ENCODE data around the gene CD83. TPM values are rescaled to one million over a fixed set of nuclear protein-coding genes. Genes with fewer than 3 reads are reported as not detected.

CD83 gene
- total and polyA plus RNA-seq, 2 of the 8 experiments (the other 6 are each of a cell fraction or from before 2014, with no cell fraction given) = 4.6 to 8.5 TPM

DNA sequence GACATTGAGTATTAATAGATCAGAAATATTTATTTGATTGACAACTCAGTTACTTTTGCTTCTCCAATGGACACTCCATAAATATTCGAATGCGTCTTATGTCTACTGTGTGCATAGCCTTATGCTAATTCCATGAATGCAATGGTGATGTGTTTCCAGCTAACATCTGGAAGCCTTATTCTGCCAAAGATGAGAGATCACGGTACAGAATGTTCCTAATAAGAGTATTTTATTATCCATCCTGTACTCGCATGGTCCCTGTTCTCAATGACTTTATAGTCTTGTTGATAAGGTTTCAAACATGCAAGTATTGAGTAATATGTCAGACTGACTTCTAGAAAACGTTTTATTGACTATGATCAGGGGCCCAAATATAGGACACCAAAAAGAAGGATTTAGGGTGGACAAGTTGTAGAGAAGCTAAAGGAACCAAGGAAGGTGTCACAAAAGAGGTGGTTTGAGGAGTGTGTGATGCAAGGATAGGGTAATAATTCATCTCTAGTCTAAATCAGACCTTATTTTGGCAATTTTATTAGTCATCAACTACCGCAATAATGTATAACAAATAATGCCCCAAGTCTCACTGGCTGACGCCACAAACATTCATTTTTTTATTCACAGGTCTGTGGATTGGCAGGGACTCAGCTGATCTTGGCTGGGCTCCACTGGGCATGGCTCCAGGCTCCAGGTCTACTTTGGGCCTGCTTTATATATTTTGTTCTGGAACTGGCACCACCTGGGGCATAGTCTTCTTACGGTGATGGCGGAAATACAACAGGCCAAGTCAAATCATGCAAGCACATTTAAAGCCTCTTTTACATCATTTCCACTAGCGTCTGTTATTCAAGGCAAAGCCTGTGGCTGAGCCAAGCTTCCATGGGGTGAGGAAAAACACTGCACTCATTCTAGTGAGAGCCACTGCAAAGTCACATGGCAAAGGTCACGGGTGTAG, 24.5 kb upstream of the CD83 start:
- Histone ChIP-seq H4K5ac (ENCODE audit: insufficient read length, low read depth, low read length) (no peak overlapping the region), H3K27me3 (replicated peaks in 1 of 4; ENCODE audit: control insufficient read depth in 3 of 4, extremely low read depth in 1 of 4, insufficient read depth in 3 of 4, low read length in 3 of 4) (no peaks in the 10 kb centered on the region), H3K9ac (replicated peaks in 1 of 4; ENCODE audit: extremely low read depth in 1 of 4, low read depth in 3 of 4, low read length in 3 of 4) (no peak overlapping the region), H3K56ac (replicated peaks; ENCODE audit: insufficient read length, low read depth, low read length) (no peak overlapping the region), H2AFZ (ENCODE audit: low read length) (no peak overlapping the region), H3K36me3 (ENCODE audit: control insufficient read depth in 2 of 4, insufficient read depth in 4 of 4, low read length in 3 of 4) (no peaks in the 10 kb centered on the region), H3K23me2 (ENCODE audit: low read depth, low read length) (no peaks in the 10 kb centered on the region), H2BK5ac (ENCODE audit: low read depth, low read length) (no peak overlapping the region), H4K91ac (replicated peaks; ENCODE audit: insufficient read length, low read length) (no peak overlapping the region), H3K18ac (ENCODE audit: extremely low read depth, low read length) (no peak overlapping the region), H3K27ac (ENCODE audit: low read depth, low read length) (no peak overlapping the region), H2AK5ac (ENCODE audit: low read depth, low read length) (no peak overlapping the region), H2BK12ac (ENCODE audit: low read depth, low read length) (no peak overlapping the region), H2BK20ac (ENCODE audit: low read length) (no peak overlapping the region), H3K4ac (replicated peaks; ENCODE audit: insufficient read length, low read depth, low read length) (no peak overlapping the region), H3K14ac (ENCODE audit: insufficient read length) (no peak overlapping the region), H3K79me2 (ENCODE audit: control insufficient read depth in 1 of 2, insufficient read depth in 2 of 2, low read length in 2 of 2) (no peaks in the 10 kb centered on the region), H3K4me1 (replicated peaks in 1 of 4; ENCODE audit: control insufficient read depth in 3 of 4, insufficient read depth in 4 of 4, low read length in 3 of 4) (peaks cover 0 to 4% (median 2%) of the 10 kb centered on the region in 4 experiments; a peak in 2 of 7 replicates), H3K23ac (ENCODE audit: insufficient read length) (no peak overlapping the region), H3K4me3 (ENCODE audit: extremely low read depth in 1 of 4, insufficient read depth in 2 of 4, low read depth in 3 of 4, low read length in 4 of 4) (no peak overlapping the region), H3K4me2 (ENCODE audit: insufficient read depth in 1 of 2, low read depth in 2 of 2, low read length in 2 of 2) (no peak overlapping the region), H3K79me1 (ENCODE audit: low read depth, low read length) (no peaks in the 10 kb centered on the region), H3K9me3 (ENCODE audit: insufficient read depth in 2 of 2, low read depth in 1 of 2, low read length in 1 of 2) (no peaks in the 10 kb centered on the region), H2BK15ac (ENCODE audit: low read length) (no peak overlapping the region), H2BK120ac (replicated peaks; ENCODE audit: low read depth, low read length) (no peak overlapping the region), H4K20me1 (replicated peaks in 1 of 2; ENCODE audit: control insufficient read depth in 1 of 2, insufficient read depth in 2 of 2, low read length in 2 of 2) (no peaks in the 10 kb centered on the region), H4K8ac (ENCODE audit: extremely low read depth, insufficient read depth, low read length) (no peak overlapping the region)
- WGBS, 2 experiments (ENCODE audit: extremely low coverage in 1 of 2, insufficient coverage in 1 of 2, insufficient read length in 1 of 2, insufficient replicate concordance in 2 of 2, low coverage in 1 of 2, low lambda C conversion rate in 2 of 2, missing lambda C conversion rate in 1 of 2) = 81% methylated on average over 11 of the region's 11 CpGs; no CpG with 5 or more reads in 1 of the 2 experiments
- DNase-seq (ENCODE audit: low read depth in 1 of 2, low spot score in 2 of 2) (no peak), FAIRE-seq (no peak)
- ChIA-PET POLR2A (ENCODE audit: partially characterized antibody) (interaction anchor here (1.4 kb wide), 1 partner anchor 14 kb away, joined by 6 read pairs; no protein-coding TSS in a partner anchor), CTCF (ENCODE audit: partially characterized antibody) (interaction anchor here (0.5 to 1.2 kb wide), 2 partner anchors 50 to 94 kb away, joined by 3 read pairs; no protein-coding TSS in a partner anchor)
- TF ChIP-seq TEAD4 (IDR thresholded peaks at IDR 0.05; ENCODE audit: low read depth, low read length) (no peak), CEBPB (IDR thresholded peaks at IDR 0.05; ENCODE audit: low read depth, low read length) (no peak), POU5F1 (IDR thresholded peaks at IDR 0.05; ENCODE audit: low read depth, low read length) (no peak), POLR2AphosphoS5 (IDR thresholded peaks at IDR 0.05; ENCODE audit: low read depth, low read length) (no peak), TBP (IDR thresholded peaks at IDR 0.05; ENCODE audit: low read depth, low read length) (no peak), HDAC6 (IDR thresholded peaks at IDR 0.05; ENCODE audit: low read depth, low read length) (no peak), SP2 (IDR thresholded peaks at IDR 0.05; ENCODE audit: low read length) (no peak)
- TF ChIP-seq, protein P1, sequence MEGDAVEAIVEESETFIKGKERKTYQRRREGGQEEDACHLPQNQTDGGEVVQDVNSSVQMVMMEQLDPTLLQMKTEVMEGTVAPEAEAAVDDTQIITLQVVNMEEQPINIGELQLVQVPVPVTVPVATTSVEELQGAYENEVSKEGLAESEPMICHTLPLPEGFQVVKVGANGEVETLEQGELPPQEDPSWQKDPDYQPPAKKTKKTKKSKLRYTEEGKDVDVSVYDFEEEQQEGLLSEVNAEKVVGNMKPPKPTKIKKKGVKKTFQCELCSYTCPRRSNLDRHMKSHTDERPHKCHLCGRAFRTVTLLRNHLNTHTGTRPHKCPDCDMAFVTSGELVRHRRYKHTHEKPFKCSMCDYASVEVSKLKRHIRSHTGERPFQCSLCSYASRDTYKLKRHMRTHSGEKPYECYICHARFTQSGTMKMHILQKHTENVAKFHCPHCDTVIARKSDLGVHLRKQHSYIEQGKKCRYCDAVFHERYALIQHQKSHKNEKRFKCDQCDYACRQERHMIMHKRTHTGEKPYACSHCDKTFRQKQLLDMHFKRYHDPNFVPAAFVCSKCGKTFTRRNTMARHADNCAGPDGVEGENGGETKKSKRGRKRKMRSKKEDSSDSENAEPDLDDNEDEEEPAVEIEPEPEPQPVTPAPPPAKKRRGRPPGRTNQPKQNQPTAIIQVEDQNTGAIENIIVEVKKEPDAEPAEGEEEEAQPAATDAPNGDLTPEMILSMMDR (IDR thresholded peaks at IDR 0.05; ENCODE audit: control extremely low read depth in 1 of 3, insufficient read depth in 1 of 3, low read depth in 1 of 3, low read length in 3 of 3) = no peak
- TF ChIP-seq, protein P2, sequence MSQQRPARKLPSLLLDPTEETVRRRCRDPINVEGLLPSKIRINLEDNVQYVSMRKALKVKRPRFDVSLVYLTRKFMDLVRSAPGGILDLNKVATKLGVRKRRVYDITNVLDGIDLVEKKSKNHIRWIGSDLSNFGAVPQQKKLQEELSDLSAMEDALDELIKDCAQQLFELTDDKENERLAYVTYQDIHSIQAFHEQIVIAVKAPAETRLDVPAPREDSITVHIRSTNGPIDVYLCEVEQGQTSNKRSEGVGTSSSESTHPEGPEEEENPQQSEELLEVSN (IDR thresholded peaks at IDR 0.05) = no peak
